Subcutaneous adipose tissue (tissue), 4 donors: Measurements from ENCODE around the gene RPIA. TPM values are rescaled to one million over a fixed set of nuclear protein-coding genes. Genes with fewer than 3 reads are reported as not detected.

Source experiments
- total RNA-seq, 4 donors: library from RNA; depleted of rRNA; stranded (reverse); fragments of >200 nt; gene quantifications; one replicate each; pipeline ENCODE4 v1.1.0, GENCODE V29; 2016
- TF ChIP-seq, protein P1 (sequence below): fragments of 450-650 bp; IDR thresholded peaks from one replicate; pipeline ENCODE4 v1.5.1; 2016; ENCODE audit warnings: low read depth, mild to moderate bottlenecking, control low read depth, antibody characterized with exemption, moderate library complexity

The RPIA gene
- total RNA-seq, 4 donors from 2014 or later, result 10.2 to 13.9 (median 11.1) TPM

DNA sequence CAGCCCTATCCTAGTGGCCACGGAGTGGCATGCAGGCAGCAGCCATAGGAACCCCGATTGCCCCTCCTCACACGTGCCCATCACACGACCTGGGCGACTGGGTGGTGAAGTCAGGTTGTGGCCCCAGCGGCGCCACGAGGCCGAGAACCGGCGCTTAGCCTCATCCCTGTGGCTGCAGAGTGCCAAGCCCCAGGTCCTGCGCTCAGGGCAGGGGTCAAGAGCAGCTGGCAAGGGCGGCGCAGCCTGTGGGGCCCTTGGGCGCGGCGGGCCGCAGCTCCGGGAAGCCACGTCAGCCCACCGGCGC lies 73.3 kb downstream of the RPIA start:
- TF ChIP-seq, protein P1, sequence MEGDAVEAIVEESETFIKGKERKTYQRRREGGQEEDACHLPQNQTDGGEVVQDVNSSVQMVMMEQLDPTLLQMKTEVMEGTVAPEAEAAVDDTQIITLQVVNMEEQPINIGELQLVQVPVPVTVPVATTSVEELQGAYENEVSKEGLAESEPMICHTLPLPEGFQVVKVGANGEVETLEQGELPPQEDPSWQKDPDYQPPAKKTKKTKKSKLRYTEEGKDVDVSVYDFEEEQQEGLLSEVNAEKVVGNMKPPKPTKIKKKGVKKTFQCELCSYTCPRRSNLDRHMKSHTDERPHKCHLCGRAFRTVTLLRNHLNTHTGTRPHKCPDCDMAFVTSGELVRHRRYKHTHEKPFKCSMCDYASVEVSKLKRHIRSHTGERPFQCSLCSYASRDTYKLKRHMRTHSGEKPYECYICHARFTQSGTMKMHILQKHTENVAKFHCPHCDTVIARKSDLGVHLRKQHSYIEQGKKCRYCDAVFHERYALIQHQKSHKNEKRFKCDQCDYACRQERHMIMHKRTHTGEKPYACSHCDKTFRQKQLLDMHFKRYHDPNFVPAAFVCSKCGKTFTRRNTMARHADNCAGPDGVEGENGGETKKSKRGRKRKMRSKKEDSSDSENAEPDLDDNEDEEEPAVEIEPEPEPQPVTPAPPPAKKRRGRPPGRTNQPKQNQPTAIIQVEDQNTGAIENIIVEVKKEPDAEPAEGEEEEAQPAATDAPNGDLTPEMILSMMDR, result no peak

DNA sequence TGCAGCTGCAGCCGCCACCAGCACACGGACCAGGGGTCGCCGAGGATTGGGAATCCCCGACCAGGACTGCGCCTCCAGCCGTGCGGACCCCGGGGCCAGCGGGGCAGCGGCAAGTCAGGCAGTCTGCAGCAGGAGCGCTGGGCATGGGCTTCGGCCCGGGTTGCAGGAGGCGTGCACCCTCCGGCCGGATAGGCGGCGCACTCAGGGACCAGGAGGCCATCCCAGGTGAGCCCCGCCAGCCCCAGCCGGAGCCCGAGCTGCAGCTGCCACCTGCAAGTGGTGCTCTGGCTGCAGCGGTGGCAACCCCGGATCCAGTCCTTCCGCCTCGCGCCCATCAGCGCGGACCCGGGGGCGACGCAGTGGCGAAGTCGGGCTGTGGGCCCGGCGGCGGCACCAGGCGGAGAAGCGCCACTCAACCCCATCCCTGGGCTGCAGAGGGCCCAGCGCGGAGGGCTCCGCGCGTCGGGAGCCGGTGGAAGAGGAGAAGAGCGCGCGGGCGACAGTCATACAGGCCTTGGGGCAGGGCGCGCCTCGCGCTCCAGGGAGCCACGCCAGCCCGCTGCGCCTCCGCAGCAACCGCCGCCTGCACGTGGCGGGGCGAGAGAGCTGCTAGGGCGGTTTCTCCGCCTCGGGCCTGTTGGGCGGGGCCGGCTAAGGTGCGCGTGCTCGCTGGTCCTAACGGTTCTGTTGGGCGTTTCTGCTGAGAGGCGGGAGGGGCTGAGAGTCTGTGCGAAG lies 73.8 kb downstream of the RPIA start:
- TF ChIP-seq, protein P1, result no peak

DNA sequence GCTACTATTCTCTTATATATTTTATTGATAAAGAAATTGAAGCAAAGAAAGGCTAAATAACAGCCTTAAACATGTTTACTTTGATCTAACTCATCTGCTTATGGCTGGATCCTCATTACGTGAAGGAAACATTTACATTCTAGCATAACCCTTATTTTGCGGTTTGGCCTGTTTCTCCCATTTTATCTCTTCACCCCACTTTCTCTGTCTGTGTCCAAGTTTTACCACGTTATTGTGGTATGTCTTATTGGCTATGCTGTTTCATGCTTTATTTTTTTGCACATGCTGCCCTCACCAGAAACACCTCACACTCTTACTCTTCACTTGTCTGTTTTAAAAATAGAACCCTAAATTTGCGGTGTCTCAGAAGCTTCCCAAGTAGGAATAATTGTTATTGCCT lies 78.5 kb downstream of the RPIA start:
- TF ChIP-seq, protein P1, result no peak

Other genes with a start within 250 kb of the RPIA start
- gene FOXI3, start 239.0 kb upstream of the RPIA start, total RNA-seq, result not detected
- gene EIF2AK3, start 64.2 kb upstream of the RPIA start, total RNA-seq, result 10 to 100 TPM; 15.6 to 46.3 (median 21.3) TPM